B cell (primary cell): ENCODE data around the gene CDKN2D. TPM values are rescaled to one million over a fixed set of nuclear protein-coding genes. Genes with fewer than 3 reads are reported as not detected.
A peak's percentile ranks its signal among the peaks of the same experiment; 100 is the strongest.

Experiments used
- ATAC-seq: fragments of 200-7000 bp; cut with Tn5 transposase; one replicate; pipeline ENCODE4 v1.10.0; 2021; ENCODE audit warnings: low read depth, mild to moderate bottlenecking, moderate number of reproducible peaks, moderate library complexity
- CTCF ChIA-PET: fragments of 350-600 bp; sonication (Branson Sonifier 250); formaldehyde crosslinking; loops from one replicate; lab custom pipeline; 2021; ENCODE audit warnings: antibody characterized with exemption, inconsistent platforms; lab: Charles Lee
- POLR2A ChIA-PET: fragments of 350-600 bp; sonication (Branson Sonifier 250); formaldehyde crosslinking; loops from one replicate; lab custom pipeline; 2021; ENCODE audit warnings: antibody characterized with exemption; lab: Charles Lee
- DNase-seq: peaks from one replicate; pipeline ENCODE4 v3.0.0; 2013
- H2AFZ ChIP-seq: 2 replicates; pipeline ENCODE4 v1.6.1; 2012; ENCODE audit warnings: mild to moderate bottlenecking, low read depth, low read length; ENCODE audit not compliant: insufficient read depth, poor library complexity, severe bottlenecking
- H3K27ac ChIP-seq, 2 donors: 1 replicate in 1 of 2; 2 replicates in 1 of 2; pipeline ENCODE4 v1.5.1; 2012 to 2013; ENCODE audit warnings: low read length in 2 of 2, mild to moderate bottlenecking in 2 of 2, moderate library complexity in 1 of 2
- H3K27me3 ChIP-seq, 4 experiments: fragments of 200-600 bp in 1 of 4; sonication (generic) in 1 of 4; replicated peaks in 1 of 4; 1 replicate in 2 of 4; 2 replicates in 2 of 4; pipeline versions ENCODE4 v1.6.1 to v1.7.0; 2013 to 2016; ENCODE audit warnings: low read length in 3 of 4, mild to moderate bottlenecking in 2 of 4, mixed read lengths in 1 of 4, moderate library complexity in 1 of 4; ENCODE audit not compliant: insufficient read depth in 4 of 4, control insufficient read depth in 3 of 4; ENCODE audit errors: control extremely low read depth in 1 of 4
- H3K36me3 ChIP-seq, 2 experiments: replicated peaks in 1 of 2; 1 replicate in 1 of 2; 2 replicates in 1 of 2; pipeline versions ENCODE4 v1.6.1 to v1.7.1; 2013; ENCODE audit warnings: low read length in 1 of 2; ENCODE audit not compliant: insufficient read depth in 2 of 2, control insufficient read depth in 1 of 2; ENCODE audit errors: control extremely low read depth in 1 of 2, extremely low read depth in 1 of 2
- H3K4me1 ChIP-seq, 2 donors: fragments of 200-600 bp in 1 of 2; sonication (generic) in 1 of 2; 1 replicate in 1 of 2; 2 replicates in 1 of 2; pipeline versions ENCODE4 v1.5.1 to v1.6.1; 2013 to 2017; ENCODE audit warnings: low read length in 2 of 2; ENCODE audit not compliant: control insufficient read depth in 2 of 2, insufficient read depth in 2 of 2
- H3K4me2 ChIP-seq: replicated peaks from 2 replicates; pipeline ENCODE3; 2012; ENCODE audit warnings: mild to moderate bottlenecking, low read depth, low read length; ENCODE audit not compliant: poor library complexity, severe bottlenecking
- H3K4me3 ChIP-seq, 5 experiments: fragments of 200-600 bp in 1 of 5; sonication (generic) in 1 of 5; 1 replicate in 3 of 5; 2 replicates in 2 of 5; pipeline versions ENCODE4 v1.5.1 to v1.7.0; 2011 to 2016; ENCODE audit warnings: low read length in 4 of 5, mild to moderate bottlenecking in 4 of 5, low read depth in 2 of 5, control low read depth in 1 of 5, moderate library complexity in 1 of 5; ENCODE audit not compliant: insufficient read depth in 1 of 5; ENCODE audit errors: control extremely low read depth in 1 of 5, extremely low read depth in 1 of 5
- H3K79me2 ChIP-seq: fragments of 200-600 bp; sonication (generic); one replicate; pipeline ENCODE4 v1.6.0; 2016; ENCODE audit warnings: low read length; ENCODE audit not compliant: control insufficient read depth, insufficient read depth
- H3K9ac ChIP-seq: fragments of 200-600 bp; sonication (generic); 2 replicates; pipeline ENCODE4 v1.6.1; 2017; ENCODE audit warnings: mild to moderate bottlenecking, low read length, moderate library complexity
- H3K9me3 ChIP-seq, 3 donors: one replicate each; pipeline versions ENCODE4 v1.6.1 to v1.7.1; 2013; ENCODE audit warnings: low read length in 2 of 3; ENCODE audit not compliant: control insufficient read depth in 2 of 3, insufficient read depth in 1 of 3; ENCODE audit errors: control extremely low read depth in 1 of 3
- H4K20me1 ChIP-seq: 2 replicates; pipeline ENCODE4 v1.6.0; 2012; ENCODE audit warnings: mild to moderate bottlenecking, low read length; ENCODE audit not compliant: insufficient read depth, control insufficient read depth, poor library complexity, severe bottlenecking
- H3K27ac Mint-ChIP-seq: one replicate; pipeline ENCODE4 v1.8.0; 2021; ENCODE audit warnings: mixed read lengths
- H3K27me3 Mint-ChIP-seq: one replicate; pipeline ENCODE4 v1.8.0; 2021; ENCODE audit warnings: mixed read lengths
- H3K4me1 Mint-ChIP-seq: one replicate; pipeline ENCODE4 v1.8.0; 2021; ENCODE audit warnings: mixed read lengths
- H3K4me3 Mint-ChIP-seq: one replicate; pipeline ENCODE4 v1.8.0; 2021; ENCODE audit warnings: mixed read lengths
- H3K9me3 Mint-ChIP-seq: one replicate; pipeline ENCODE4 v1.8.0; 2022; ENCODE audit warnings: mixed read lengths; ENCODE audit not compliant: insufficient read depth
- EZH2 ChIP-seq: IDR thresholded peaks from 2 replicates; pipeline ENCODE4 v1.6.1; 2012; ENCODE audit warnings: borderline replicate concordance, low read depth, mild to moderate bottlenecking, moderate library complexity, low read length; ENCODE audit not compliant: insufficient read depth, poor library complexity, severe bottlenecking
- WGBS: methylation state at CpG from one replicate; pipeline ENCODE4 v1.1.5; 2013; ENCODE audit warnings: missing lambda C conversion rate; ENCODE audit not compliant: insufficient coverage; 5-methylcytosine and 5-hydroxymethylcytosine counted together
- intact Hi-C: fragments of 100-400 bp; cut with micrococcal nuclease; formaldehyde crosslinking; loops from one replicate; pipeline ENCODE4 v1.10.0; 2022
- polyA plus RNA-seq: library from polyadenylated mRNA; depleted of rRNA; stranded (reverse); fragments of >200 nt; gene quantifications from 2 replicates; pipeline ENCODE4 v1.2.3, GENCODE V29; 2012
- total RNA-seq, 2 donors: library from RNA; stranded (reverse); fragments of 120-200 nt in 1 of 2; gene quantifications; 1 replicate in 1 of 2; 2 replicates in 1 of 2; pipeline versions ENCODE4 v1.2.3 to v1.2.4, GENCODE V29; 2013 to 2022
- TF ChIP-seq, protein P1 (sequence below): fragments of 200-600 bp; IDR thresholded peaks from one replicate; pipeline ENCODE4 v1.8.0; 2022; ENCODE audit warnings: antibody characterized with exemption, mild to moderate bottlenecking

CDKN2D gene
- total and polyA plus RNA-seq, 2 donors (not counting 1 experiment from before 2014, with no cell fraction given) = 38.4 to 122 TPM

- Mint-ChIP-seq H3K27me3 (no peaks in the 10 kb centered on the region), H3K27ac (peak overlapping the region; percentile 97), H3K4me3 (peak overlapping the region; percentile 68), H3K9me3 (no peaks in the 10 kb centered on the region), H3K4me1 (peaks cover 34% of the 10 kb centered on the region)
- TF ChIP-seq, protein P1, sequence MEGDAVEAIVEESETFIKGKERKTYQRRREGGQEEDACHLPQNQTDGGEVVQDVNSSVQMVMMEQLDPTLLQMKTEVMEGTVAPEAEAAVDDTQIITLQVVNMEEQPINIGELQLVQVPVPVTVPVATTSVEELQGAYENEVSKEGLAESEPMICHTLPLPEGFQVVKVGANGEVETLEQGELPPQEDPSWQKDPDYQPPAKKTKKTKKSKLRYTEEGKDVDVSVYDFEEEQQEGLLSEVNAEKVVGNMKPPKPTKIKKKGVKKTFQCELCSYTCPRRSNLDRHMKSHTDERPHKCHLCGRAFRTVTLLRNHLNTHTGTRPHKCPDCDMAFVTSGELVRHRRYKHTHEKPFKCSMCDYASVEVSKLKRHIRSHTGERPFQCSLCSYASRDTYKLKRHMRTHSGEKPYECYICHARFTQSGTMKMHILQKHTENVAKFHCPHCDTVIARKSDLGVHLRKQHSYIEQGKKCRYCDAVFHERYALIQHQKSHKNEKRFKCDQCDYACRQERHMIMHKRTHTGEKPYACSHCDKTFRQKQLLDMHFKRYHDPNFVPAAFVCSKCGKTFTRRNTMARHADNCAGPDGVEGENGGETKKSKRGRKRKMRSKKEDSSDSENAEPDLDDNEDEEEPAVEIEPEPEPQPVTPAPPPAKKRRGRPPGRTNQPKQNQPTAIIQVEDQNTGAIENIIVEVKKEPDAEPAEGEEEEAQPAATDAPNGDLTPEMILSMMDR = no peak
- TF ChIP-seq EZH2 = no peak
- H3K9me3 ChIP-seq = peaks cover 0 to 5% (median 0%) of the 10 kb centered on the region in 3 donors
- H3K27me3 ChIP-seq = no peaks in the 10 kb centered on the region
- CTCF ChIA-PET = interaction anchor here (0.6 to 2.2 kb wide), 12 partner anchors 11 to 163 kb away, joined by 3 to 14 read pairs (median 7); partner anchors contain the start of genes CDC37, CDKN2D and KRI1
- ATAC-seq (peak; percentile 78), DNase-seq (peak; percentile 79)
- peak overlapping the region in 1 of 5 experiments; percentile 24 for H3K4me3 ChIP-seq
- intact Hi-C loops = loop anchor here (1.0 kb wide), 1 partner anchor 11 kb away; no protein-coding TSS in a partner anchor
- H3K4me1 ChIP-seq = peaks cover 37 to 44% of the 10 kb centered on the region in 2 donors
- peaks cover 7 to 77% of the 10 kb centered on the region in 2 experiments for H3K36me3 ChIP-seq
- peak overlapping the region; percentile 19 for H3K9ac ChIP-seq
- H2AFZ ChIP-seq = peak overlapping the region; percentile 38
- peak overlapping the region; percentile 58 to 81 for H3K27ac ChIP-seq
- H3K79me2 ChIP-seq = peaks cover 15% of the 10 kb centered on the region
- H4K20me1 ChIP-seq = peaks cover 23% of the 10 kb centered on the region
- WGBS = 4% methylated on average over 12 of the region's 12 CpGs
- POLR2A ChIA-PET = interaction anchor here (0.5 to 2.6 kb wide), 10 partner anchors 8 to 291 kb away, joined by 3 to 15 read pairs (median 4); partner anchors contain the start of genes ATG4D, CDKN2D and KRI1
- H3K4me2 ChIP-seq = peak overlapping the region; percentile 55
Measured at GRCh38 chr19:10553943-10554381, 14.8 kb downstream of the CDKN2D start.

DNA sequence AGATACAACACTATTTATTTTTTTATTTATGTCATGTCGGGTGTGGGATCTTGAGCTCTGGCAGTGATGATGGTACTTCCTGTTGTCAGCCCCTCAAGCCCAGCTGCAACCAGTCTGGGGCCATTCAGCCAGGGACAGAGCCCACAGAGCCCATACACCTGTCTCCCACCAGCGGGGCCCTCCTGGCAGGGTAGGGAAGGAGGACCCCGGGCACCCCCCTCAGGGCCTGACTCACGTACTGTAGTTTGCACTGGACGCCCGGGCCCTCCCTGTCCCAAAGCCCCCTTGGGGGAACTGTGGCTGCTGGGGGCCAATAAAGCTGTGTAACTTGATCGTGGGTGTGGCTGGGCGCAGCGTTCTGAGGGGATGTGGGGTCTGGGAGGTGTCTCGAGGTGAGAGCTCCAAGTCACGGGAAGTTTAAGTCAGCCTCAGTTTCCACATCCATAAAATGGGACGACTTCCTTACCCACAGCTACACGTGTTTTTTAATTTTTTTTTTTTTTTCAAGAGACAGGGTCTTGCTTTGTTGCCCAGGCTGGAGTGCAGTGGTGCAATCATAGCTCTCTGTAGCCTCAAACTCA, 15.6 kb downstream of the CDKN2D start:
- H3K4me2 ChIP-seq = peak overlapping the region; percentile 55
- H3K9ac ChIP-seq = peak overlapping the region; percentile 19
- peak overlapping the region; percentile 97 for H3K27ac Mint-ChIP-seq
- DNase-seq = no peak
- H3K9me3 ChIP-seq = peaks cover 0 to 5% (median 0%) of the 10 kb centered on the region in 3 donors
- H3K27me3 Mint-ChIP-seq = no peaks in the 10 kb centered on the region
- H3K27me3 ChIP-seq = no peaks in the 10 kb centered on the region
- ChIA-PET POLR2A (interaction anchor here (0.5 to 2.6 kb wide), 10 partner anchors 9 to 216 kb away, joined by 3 to 15 read pairs (median 5); partner anchors contain the start of genes ATG4D, CDKN2D and KRI1), CTCF (interaction anchor here (0.6 to 2.2 kb wide), 11 partner anchors 10 to 162 kb away, joined by 3 to 14 read pairs (median 7); partner anchors contain the start of genes CDC37, CDKN2D and KRI1)
- peaks cover 22% of the 10 kb centered on the region for H4K20me1 ChIP-seq
- H3K4me3 ChIP-seq = peak overlapping the region in 1 of 5 experiments; percentile 24
- peaks cover 37 to 44% of the 10 kb centered on the region in 2 donors for H3K4me1 ChIP-seq
- H3K4me1 Mint-ChIP-seq = peaks cover 34% of the 10 kb centered on the region
- no peak overlapping the region for H2AFZ ChIP-seq
- H3K36me3 ChIP-seq = peaks cover 7 to 81% of the 10 kb centered on the region in 2 experiments
- H3K27ac ChIP-seq = peak overlapping the region; percentile 58 to 81
- ATAC-seq = no peak
- 12% methylated on average over 9 of the region's 13 CpGs for WGBS
- H3K4me3 Mint-ChIP-seq = peak overlapping the region; percentile 68
- H3K79me2 ChIP-seq = peaks cover 19% of the 10 kb centered on the region
- TF ChIP-seq, protein P1 = no peak
- TF ChIP-seq EZH2 = no peak
- no peaks in the 10 kb centered on the region for H3K9me3 Mint-ChIP-seq
- intact Hi-C loops = no loop called here
